Upper lobe of right lung (tissue), 1 donor: ENCODE results near the gene AARS2. TPM values are rescaled to one million over a fixed set of nuclear protein-coding genes. Genes with fewer than 3 reads are reported as not detected.

Source experiments
- ATAC-seq: fragments of 200-7000 bp; cut with Tn5 transposase; one replicate; pipeline ENCODE4 v1.9.1; 2020; ENCODE audit warnings: mild to moderate bottlenecking, moderate library complexity
- DNase-seq: peaks from one replicate; pipeline ENCODE4 v3.0.0-alpha.2; 2020
- H3K27ac ChIP-seq: fragments of 200-600 bp; one replicate; pipeline ENCODE4 v1.8.0; 2022
- H3K27me3 ChIP-seq: fragments of 200-600 bp; one replicate; pipeline ENCODE4 v1.8.0; 2022; ENCODE audit warnings: mild to moderate bottlenecking
- H3K36me3 ChIP-seq: fragments of 200-600 bp; one replicate; pipeline ENCODE4 v1.8.0; 2022
- H3K4me1 ChIP-seq: fragments of 200-600 bp; one replicate; pipeline ENCODE4 v1.8.0; 2022
- H3K4me3 ChIP-seq: fragments of 200-600 bp; one replicate; pipeline ENCODE4 v1.8.0; 2022; ENCODE audit warnings: mild to moderate bottlenecking
- H3K9me3 ChIP-seq: fragments of 200-600 bp; one replicate; pipeline ENCODE4 v1.8.0; 2022
- CTCF ChIP-seq: fragments of 200-600 bp; IDR thresholded peaks from one replicate; pipeline ENCODE4 v1.8.0; 2022; ENCODE audit warnings: antibody characterized with exemption
- intact Hi-C: fragments of 100-400 bp; cut with DNase I; formaldehyde crosslinking; loops from one replicate; pipeline ENCODE4 v1.11.0; 2022
- total RNA-seq: library from RNA; stranded (reverse); fragmentation: NEBNext Ultra II Directional; extraction: Animal tissue kit (Norgen Biotek cat#: 25700); gene quantifications from one replicate; pipeline ENCODE4 v1.2.1, GENCODE V29; 2021
- donor health status: DM: no; HTN: yes; CAD: no; lungs with severe emphysema.

AARS2 gene
- total RNA-seq, 1 donor from 2014 or later, result 11.8 TPM

- ATAC-seq (no peak), DNase-seq (no peak)
- intact Hi-C loops, result no loop called here
- Histone ChIP-seq H3K36me3 (no peaks in the 10 kb centered on the region), H3K27ac (no peak within 1 kb of the TSS), H3K4me3 (no peak within 1 kb of the TSS), H3K4me1 (peaks cover under 1% of the 10 kb centered on the region), H3K9me3 (no peaks in the 10 kb centered on the region), H3K27me3 (peaks cover 36% of the 10 kb centered on the region)
- TF ChIP-seq CTCF, result no peak
Observed at GRCh38 chr6:44269921-44270525, 43.1 kb downstream of the AARS2 start, which contains the start of gene TMEM151B. Gene TMEM151B, plus strand, starts transcription at chr6:44270450. Its CDS starts 293 bp downstream, at chr6:44270743.

- Histone ChIP-seq H3K9me3 (no peaks in the 10 kb centered on the region), H3K36me3 (no peaks in the 10 kb centered on the region), H3K27me3 (peaks cover 30% of the 10 kb centered on the region), H3K4me1 (peaks cover 7% of the 10 kb centered on the region), H3K27ac (no peak overlapping the region), H3K4me3 (no peak overlapping the region)
- intact Hi-C loops, result no loop called here
- TF ChIP-seq CTCF, result no peak
- DNase-seq, result no peak
- ATAC-seq, result no peak
Observed at GRCh38 chr6:44269178-44269920, 43.8 kb downstream of the AARS2 start.

- peaks cover 25% of the 10 kb centered on the region for H3K27me3 ChIP-seq
- H3K36me3 ChIP-seq, result no peaks in the 10 kb centered on the region
- peak; percentile 93 for TF ChIP-seq CTCF
- DNase-seq (no peak), ATAC-seq (peak; percentile 48)
- H3K27ac ChIP-seq, result no peak overlapping the region
- intact Hi-C loops, result no loop called here
- no peak overlapping the region for H3K4me3 ChIP-seq
- H3K9me3 ChIP-seq, result no peaks in the 10 kb centered on the region
- peaks cover 19% of the 10 kb centered on the region for H3K4me1 ChIP-seq
Observed at GRCh38 chr6:44268095-44268628, 45.0 kb downstream of the AARS2 start.

- ATAC-seq (no peak), DNase-seq (no peak)
- TF ChIP-seq CTCF, result no peak
- intact Hi-C loops, result no loop called here
- Histone ChIP-seq H3K27me3 (peaks cover 16% of the 10 kb centered on the region), H3K27ac (no peak overlapping the region), H3K4me1 (peaks cover 28% of the 10 kb centered on the region), H3K9me3 (no peaks in the 10 kb centered on the region), H3K4me3 (no peak overlapping the region), H3K36me3 (no peaks in the 10 kb centered on the region)
Observed at GRCh38 chr6:44267252-44267651, 45.9 kb downstream of the AARS2 start.

- Histone ChIP-seq H3K36me3 (no peaks in the 10 kb centered on the region), H3K9me3 (no peaks in the 10 kb centered on the region), H3K27ac (no peak overlapping the region), H3K27me3 (peaks cover 7% of the 10 kb centered on the region), H3K4me1 (peaks cover 28% of the 10 kb centered on the region), H3K4me3 (no peak overlapping the region)
- ATAC-seq (no peak), DNase-seq (no peak)
- no peak for TF ChIP-seq CTCF
- intact Hi-C loops, result no loop called here
Observed at GRCh38 chr6:44266347-44266746, 46.8 kb downstream of the AARS2 start.
